ENCODE results near the gene BBS10. TPM values are rescaled to one million over a fixed set of nuclear protein-coding genes. Genes with fewer than 3 reads are reported as not detected.

BBS10 gene
- total and polyA plus RNA-seq, 7 donors = 3.6 to 9.1 (median 5.5) TPM

GRCh38 chr12:76300297-76300665 lies 47.9 kb downstream of the BBS10 start:
- intact Hi-C loops (cut with DNase I) = no loop called here
- Histone ChIP-seq H3K27me3 (ENCODE audit: insufficient read depth in 3 of 3, low read length in 2 of 3) (no peaks in the 10 kb centered on the region), H3K4me1 (no peaks in the 10 kb centered on the region), H3K4me3 (no peak overlapping the region), H3K36me3 (ENCODE audit: insufficient read depth in 1 of 2, low read depth in 1 of 2) (no peaks in the 10 kb centered on the region), H3K27ac (no peak overlapping the region), H3K9me3 (no peaks in the 10 kb centered on the region)
- peak in 2 of 4 donors; percentile 21 to 47 for ATAC-seq
- no peak for DNase-seq
- no peak for TF ChIP-seq CTCF (IDR thresholded peaks at IDR 0.05)
- 76 to 85% (median 81%) methylated on average over 6 of the region's 6 CpGs for WGBS, 3 donors

GRCh38 chr12:76299536-76300296 lies 48.5 kb downstream of the BBS10 start:
- Histone ChIP-seq H3K4me3 (no peak overlapping the region), H3K4me1 (no peaks in the 10 kb centered on the region), H3K27me3 (ENCODE audit: insufficient read depth in 3 of 3, low read length in 2 of 3) (no peaks in the 10 kb centered on the region), H3K27ac (no peak overlapping the region), H3K36me3 (ENCODE audit: insufficient read depth in 1 of 2, low read depth in 1 of 2) (no peaks in the 10 kb centered on the region), H3K9me3 (no peaks in the 10 kb centered on the region)
- TF ChIP-seq CTCF (IDR thresholded peaks at IDR 0.05) = no peak
- DNase-seq (no peak), ATAC-seq (peak; percentile 56 to 78 (median 73))
- intact Hi-C loops (cut with DNase I) = no loop called here
- 40 to 47% (median 41%) methylated on average over 5 of the region's 5 CpGs for WGBS, 3 donors

Other genes with a start within 250 kb of the BBS10 start
- 10 to 100 TPM; 39.5 to 64.3 (median 55.4) TPM for gene OSBPL8, start 211.4 kb upstream of the BBS10 start, total RNA-seq
- gene OSBPL8, start 211.4 kb upstream of the BBS10 start, polyA plus RNA-seq = 10 to 100 TPM in 2 of 3 donors, 1 to 10 TPM in 1; 9.2 to 20.2 (median 18.4) TPM

All from psoas muscle (tissue), 8 donors.